MM.1S (cell line): ENCODE data around the gene CCDC124.

Experiments
- DNase-seq: peaks from one replicate; pipeline ENCODE4 v3.0.0-alpha.2; 2015
- H2AFZ ChIP-seq: fragments of 300-600 bp; sonication (generic); 2 replicates; pipeline ENCODE4 v1.6.0; 2016; ENCODE audit warnings: antibody characterized with exemption, low read length
- H3F3A ChIP-seq: fragments of 300-600 bp; sonication (generic); 2 replicates; pipeline ENCODE4 v1.6.1; 2016; ENCODE audit warnings: mild to moderate bottlenecking, antibody characterized with exemption, low read length, moderate library complexity, mixed read lengths; ENCODE audit not compliant: insufficient read depth
- H3K27ac ChIP-seq: fragments of 300-600 bp; sonication (generic); 2 replicates; pipeline ENCODE4 v1.5.1; 2016; ENCODE audit warnings: mild to moderate bottlenecking, low read length
- H3K27me3 ChIP-seq: fragments of 300-600 bp; sonication (generic); replicated peaks from 2 replicates; pipeline ENCODE4 v1.6.0; 2016; ENCODE audit warnings: low read length; ENCODE audit not compliant: insufficient read depth
- H3K36me3 ChIP-seq: fragments of 300-600 bp; sonication (generic); replicated peaks from 2 replicates; pipeline ENCODE4 v1.6.1; 2016; ENCODE audit warnings: mild to moderate bottlenecking, low read length, mixed read lengths; ENCODE audit not compliant: insufficient read depth
- H3K4me1 ChIP-seq: fragments of 300-600 bp; sonication (generic); 2 replicates; pipeline ENCODE4 v1.6.1; 2016; ENCODE audit warnings: low read length, mixed read lengths
- H3K4me2 ChIP-seq: fragments of 300-600 bp; sonication (generic); 2 replicates; pipeline ENCODE4 v1.6.0; 2016; ENCODE audit warnings: low read depth, low read length
- H3K4me3 ChIP-seq: fragments of 300-600 bp; sonication (generic); 2 replicates; pipeline ENCODE4 v1.5.1; 2016; ENCODE audit warnings: low read length, mixed read lengths
- H3K79me2 ChIP-seq: fragments of 300-600 bp; sonication (generic); 2 replicates; pipeline ENCODE4 v1.6.1; 2016; ENCODE audit warnings: mixed run types, low read length, mixed read lengths
- H3K9ac ChIP-seq: fragments of 300-600 bp; sonication (generic); 2 replicates; pipeline ENCODE4 v1.6.1; 2016; ENCODE audit warnings: low read length, mixed read lengths
- H3K9me2 ChIP-seq: fragments of 300-600 bp; sonication (generic); replicated peaks from 2 replicates; pipeline ENCODE4 v1.6.1; 2016; ENCODE audit warnings: mild to moderate bottlenecking, low read length, mixed read lengths; ENCODE audit not compliant: insufficient read depth
- H3K9me3 ChIP-seq: fragments of 300-600 bp; sonication (generic); replicated peaks from 2 replicates; pipeline ENCODE4 v1.6.1; 2016; ENCODE audit warnings: mild to moderate bottlenecking, low read length, mixed read lengths; ENCODE audit not compliant: insufficient read depth
- H4K20me1 ChIP-seq: fragments of 300-600 bp; sonication (generic); 2 replicates; pipeline ENCODE4 v1.6.1; 2016; ENCODE audit warnings: mild to moderate bottlenecking, low read length, moderate library complexity, mixed read lengths; ENCODE audit not compliant: insufficient read depth
- CTCF ChIP-seq: fragments of 300-600 bp; sonication (generic); IDR thresholded peaks from 2 replicates; pipeline ENCODE4 v1.5.1; 2016; ENCODE audit warnings: antibody characterized with exemption, low read length, mixed read lengths
- EZH2 ChIP-seq: fragments of 300-600 bp; sonication (generic); optimal IDR thresholded peaks from 2 replicates; pipeline ENCODE3; 2017; ENCODE audit warnings: low read depth, mild to moderate bottlenecking, antibody characterized with exemption, low read length, mixed read lengths
- EZH2phosphoT487 ChIP-seq: fragments of 300-600 bp; sonication (generic); IDR thresholded peaks from 2 replicates; pipeline ENCODE4 v1.6.1; 2018; ENCODE audit warnings: antibody characterized with exemption, low read length

The CCDC124 gene

GRCh38 chr19:17946965-17947784, 14.4 kb downstream of the CCDC124 start:
- DNase-seq: peak; percentile 28
- peaks cover 15% of the 10 kb centered on the region for H3K4me1 ChIP-seq
- no peaks in the 10 kb centered on the region for H4K20me1 ChIP-seq
- peaks cover 13% of the 10 kb centered on the region for H3F3A ChIP-seq
- peak overlapping the region; percentile 82 for H2AFZ ChIP-seq
- H3K36me3 ChIP-seq: no peaks in the 10 kb centered on the region
- TF ChIP-seq CTCF: no peak
- TF ChIP-seq EZH2phosphoT487: no peak
- no peak for TF ChIP-seq EZH2
- H3K27me3 ChIP-seq: peaks cover 36% of the 10 kb centered on the region
- H3K9me3 ChIP-seq: no peaks in the 10 kb centered on the region
- H3K9ac ChIP-seq: peak overlapping the region; percentile 39; the same call in 1 of the 2 replicates
- H3K9me2 ChIP-seq: no peaks in the 10 kb centered on the region
- H3K4me2 ChIP-seq: peak overlapping the region; percentile 90
- no peaks in the 10 kb centered on the region for H3K79me2 ChIP-seq
- H3K27ac ChIP-seq: no peak overlapping the region
- H3K4me3 ChIP-seq: peak overlapping the region; percentile 64

- H3K9ac ChIP-seq: no peak overlapping the region
Measured at GRCh38 chr19:17947815-17948513, 15.1 kb downstream of the CCDC124 start.

GRCh38 chr19:17948514-17948900, 15.7 kb downstream of the CCDC124 start:
- Histone ChIP-seq H3K27me3 (peaks cover 49% of the 10 kb centered on the region), H3K27ac (no peak overlapping the region), H2AFZ (no peak overlapping the region), H4K20me1 (no peaks in the 10 kb centered on the region), H3K4me3 (peak overlapping the region; percentile 33; the same call in 1 of the 2 replicates), H3K4me2 (peak overlapping the region; percentile 54), H3K9me2 (no peaks in the 10 kb centered on the region), H3K9me3 (no peaks in the 10 kb centered on the region), H3K4me1 (peaks cover 15% of the 10 kb centered on the region), H3K9ac (no peak overlapping the region), H3F3A (peaks cover 13% of the 10 kb centered on the region), H3K79me2 (no peaks in the 10 kb centered on the region), H3K36me3 (no peaks in the 10 kb centered on the region)
- TF ChIP-seq EZH2 (no peak), EZH2phosphoT487 (no peak)
- DNase-seq: no peak

More at GRCh38 chr19:17947815-17948513, 15.1 kb downstream of the CCDC124 start:
- H3K79me2 ChIP-seq: no peaks in the 10 kb centered on the region
- H3K4me3 ChIP-seq: peak overlapping the region; percentile 33; the same call in 1 of the 2 replicates
- H3K9me3 ChIP-seq: no peaks in the 10 kb centered on the region
- H3K4me1 ChIP-seq: peaks cover 15% of the 10 kb centered on the region
- H3K4me2 ChIP-seq: peak overlapping the region; percentile 54
- H2AFZ ChIP-seq: no peak overlapping the region
- DNase-seq: peak; percentile 96
- no peaks in the 10 kb centered on the region for H4K20me1 ChIP-seq
- H3K27me3 ChIP-seq: peaks cover 44% of the 10 kb centered on the region
- no peak for TF ChIP-seq EZH2phosphoT487
- TF ChIP-seq CTCF: no peak
- no peak overlapping the region for H3K27ac ChIP-seq
- H3K36me3 ChIP-seq: no peaks in the 10 kb centered on the region
- H3F3A ChIP-seq: peaks cover 13% of the 10 kb centered on the region
- no peaks in the 10 kb centered on the region for H3K9me2 ChIP-seq
